Esophagus squamous epithelium (tissue), 4 donors: ENCODE measurements around the gene ABCE1.

Source experiments
- CTCF ChIP-seq, 6 experiments: fragments of 450-650 bp in 4 of 6; fragments of 200-600 bp in 2 of 6; sonication (generic) in 2 of 6; IDR thresholded peaks; one replicate each; pipeline ENCODE4 v1.5.1; 2016 to 2019; ENCODE audit warnings: antibody characterized with exemption in 6 of 6, mild to moderate bottlenecking in 4 of 6, moderate library complexity in 4 of 6
- POLR2A ChIP-seq, 4 donors: fragments of 450-650 bp; IDR thresholded peaks; one replicate each; pipeline ENCODE4 v1.6.1; 2017; ENCODE audit warnings: antibody characterized with exemption in 4 of 4, mild to moderate bottlenecking in 4 of 4, moderate library complexity in 3 of 4

DNA sequence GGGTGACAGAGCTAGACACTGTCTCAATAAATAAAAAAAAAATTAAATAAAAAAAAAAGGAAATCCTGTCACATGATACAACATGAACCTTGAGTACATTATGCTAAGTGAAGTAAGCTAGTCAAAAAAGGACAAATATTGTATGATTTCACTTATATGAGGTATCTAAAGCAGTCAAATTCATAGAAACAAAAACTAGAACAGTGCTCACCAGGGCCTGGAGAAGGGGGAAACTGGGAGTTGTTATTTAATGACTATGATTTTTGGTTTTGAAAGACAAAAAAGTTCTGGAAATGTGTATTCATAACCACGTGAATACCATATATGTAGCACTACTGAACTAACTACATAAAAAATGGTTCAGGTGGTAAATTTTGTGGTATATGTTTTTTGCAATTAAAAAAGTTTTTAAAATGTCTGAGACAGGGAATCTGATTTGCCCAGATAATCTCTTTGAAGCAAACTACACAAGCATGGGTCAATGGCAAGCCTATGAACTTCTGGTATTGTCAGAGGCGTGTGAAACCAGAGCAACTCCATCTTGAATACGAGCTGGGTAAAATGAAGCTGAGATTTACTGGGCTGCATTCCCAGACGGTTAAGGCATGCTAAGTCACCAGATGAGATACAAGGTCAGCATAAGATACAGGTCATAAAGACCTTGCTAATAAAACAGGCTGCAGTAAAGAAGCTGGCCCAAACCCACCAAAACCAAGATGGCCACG lies 42.4 kb upstream of the ABCE1 start:
- no peak for TF ChIP-seq POLR2A (IDR thresholded peaks at IDR 0.05)
- TF ChIP-seq CTCF (IDR thresholded peaks at IDR 0.05): no peak
